Hepatocyte (in vitro differentiated cells): ENCODE results near the gene COPE. TPM values are rescaled to one million over a fixed set of nuclear protein-coding genes. Genes with fewer than 3 reads are reported as not detected.

ENCODE experiments used
- DNase-seq: peaks from one replicate; pipeline ENCODE4 v3.0.0-alpha.2; 2016; ENCODE audit warnings: low spot score
- H2AFZ ChIP-seq: fragments of 200-600 bp; sonication (generic); 2 replicates; pipeline ENCODE4 v1.6.0; 2016; ENCODE audit warnings: antibody characterized with exemption, mild to moderate bottlenecking
- H3K27ac ChIP-seq: fragments of 200-600 bp; sonication (generic); 2 replicates; pipeline ENCODE4 v1.5.1; 2016; ENCODE audit warnings: mild to moderate bottlenecking
- H3K27me3 ChIP-seq: fragments of 200-600 bp; sonication (generic); 2 replicates; pipeline ENCODE4 v1.6.1; 2016
- H3K36me3 ChIP-seq: fragments of 200-600 bp; sonication (generic); replicated peaks from 2 replicates; pipeline ENCODE4 v1.5.1; 2016; ENCODE audit warnings: low read depth; ENCODE audit not compliant: insufficient read depth
- H3K4me1 ChIP-seq: fragments of 200-600 bp; sonication (generic); 2 replicates; pipeline ENCODE4 v1.5.1; 2016; ENCODE audit warnings: mild to moderate bottlenecking, moderate library complexity; ENCODE audit not compliant: insufficient read depth
- H3K4me2 ChIP-seq: fragments of 200-600 bp; sonication (generic); 2 replicates; pipeline ENCODE4 v1.6.0; 2016
- H3K4me3 ChIP-seq: fragments of 200-600 bp; sonication (generic); 2 replicates; pipeline ENCODE4 v1.5.1; 2016; ENCODE audit warnings: mild to moderate bottlenecking
- H3K79me2 ChIP-seq: fragments of 200-600 bp; sonication (generic); 2 replicates; pipeline ENCODE4 v1.6.0; 2017; ENCODE audit warnings: mild to moderate bottlenecking
- H3K9me2 ChIP-seq: fragments of 200-600 bp; sonication (generic); replicated peaks from 2 replicates; pipeline ENCODE4 v1.6.0; 2017; ENCODE audit warnings: mild to moderate bottlenecking; ENCODE audit not compliant: insufficient read depth
- H3K9me3 ChIP-seq: fragments of 200-600 bp; sonication (generic); 2 replicates; pipeline ENCODE4 v1.5.1; 2016; ENCODE audit warnings: low read depth, mild to moderate bottlenecking
- H4K20me1 ChIP-seq: fragments of 200-600 bp; sonication (generic); 2 replicates; pipeline ENCODE4 v1.6.0; 2016; ENCODE audit warnings: mild to moderate bottlenecking; ENCODE audit not compliant: insufficient read depth, poor library complexity, severe bottlenecking
- CTCF ChIP-seq: fragments of 200-600 bp; sonication (generic); IDR thresholded peaks from 2 replicates; pipeline ENCODE4 v1.5.1; 2016; ENCODE audit warnings: antibody characterized with exemption, mild to moderate bottlenecking; ENCODE audit not compliant: poor library complexity
- EZH2 ChIP-seq: fragments of 200-600 bp; sonication (generic); IDR thresholded peaks from 2 replicates; pipeline ENCODE4 v1.6.1; 2016; ENCODE audit warnings: antibody characterized with exemption, mild to moderate bottlenecking, borderline replicate concordance
- EZH2phosphoT487 ChIP-seq: fragments of 200-600 bp; sonication (generic); IDR thresholded peaks from one replicate; pipeline ENCODE4 v1.6.1; 2018; ENCODE audit warnings: antibody characterized with exemption, mild to moderate bottlenecking, low read depth, moderate library complexity; ENCODE audit not compliant: unreplicated experiment, severe bottlenecking
- WGBS: methylation state at CpG from one replicate; pipeline ENCODE4 v1.1.6; 2016; ENCODE audit warnings: low lambda C conversion rate; ENCODE audit errors: missing lambda C conversion rate; 5-methylcytosine and 5-hydroxymethylcytosine counted together
- polyA plus RNA-seq: library from polyadenylated mRNA; unstranded; fragments of >200 nt; fragmentation: Nextera tagmentation; extraction: Ambion mirVana; gene quantifications from 2 replicates; pipeline ENCODE4 v1.2.1, GENCODE V29; 2016
- total RNA-seq: library from RNA; depleted of rRNA; stranded (reverse); fragments of >200 nt; gene quantifications from 2 replicates; pipeline ENCODE4 v1.2.3, GENCODE V29; 2014

The COPE gene
- total RNA-seq (222 and 228 TPM in 2 replicates), polyA plus RNA-seq (397 and 413 TPM in 2 replicates)

- Histone ChIP-seq H3K79me2 (peaks cover 60% of the 10 kb centered on the region), H3K27ac (peak within 1 kb of the TSS; percentile 87), H2AFZ (peak within 1 kb of the TSS; percentile 15), H3K9me2 (no peaks in the 10 kb centered on the region), H3K4me2 (peak within 1 kb of the TSS; percentile 92), H3K27me3 (no peaks in the 10 kb centered on the region), H4K20me1 (peaks cover 11% of the 10 kb centered on the region), H3K4me1 (peaks cover 11% of the 10 kb centered on the region), H3K36me3 (no peaks in the 10 kb centered on the region), H3K4me3 (peak within 1 kb of the TSS; percentile 47), H3K9me3 (no peaks in the 10 kb centered on the region)
- TF ChIP-seq EZH2, result no peak
- TF ChIP-seq CTCF, result no peak
- no peak for TF ChIP-seq EZH2phosphoT487
- WGBS, result 2% methylated on average over 67 of the region's 72 CpGs
- DNase-seq, result peak; percentile 99
Measured at GRCh38 chr19:18919086-18919899, at the start of gene COPE, which contains the start of gene DDX49. COPE (minus strand) TSS chr19:18919387; CDS start chr19:18919348, 39 bp downstream. DDX49 (plus strand) TSS chr19:18919715; CDS start chr19:18919742, 27 bp downstream.

GRCh38 chr19:18967358-18968146, 48.4 kb upstream of the COPE start:
- WGBS, result 78% methylated on average over 11 of the region's 11 CpGs
- H3K79me2 ChIP-seq, result no peaks in the 10 kb centered on the region
- no peaks in the 10 kb centered on the region for H3K9me3 ChIP-seq
- TF ChIP-seq EZH2phosphoT487 (no peak), EZH2 (no peak), CTCF (no peak)
- no peaks in the 10 kb centered on the region for H3K9me2 ChIP-seq
- no peaks in the 10 kb centered on the region for H3K27me3 ChIP-seq
- no peak overlapping the region for H3K27ac ChIP-seq
- no peaks in the 10 kb centered on the region for H3K4me1 ChIP-seq
- peak; percentile 34 for DNase-seq
- no peak overlapping the region for H3K4me2 ChIP-seq
- no peak overlapping the region for H3K4me3 ChIP-seq
- no peaks in the 10 kb centered on the region for H4K20me1 ChIP-seq
- H2AFZ ChIP-seq, result no peak overlapping the region
- no peaks in the 10 kb centered on the region for H3K36me3 ChIP-seq

DNA sequence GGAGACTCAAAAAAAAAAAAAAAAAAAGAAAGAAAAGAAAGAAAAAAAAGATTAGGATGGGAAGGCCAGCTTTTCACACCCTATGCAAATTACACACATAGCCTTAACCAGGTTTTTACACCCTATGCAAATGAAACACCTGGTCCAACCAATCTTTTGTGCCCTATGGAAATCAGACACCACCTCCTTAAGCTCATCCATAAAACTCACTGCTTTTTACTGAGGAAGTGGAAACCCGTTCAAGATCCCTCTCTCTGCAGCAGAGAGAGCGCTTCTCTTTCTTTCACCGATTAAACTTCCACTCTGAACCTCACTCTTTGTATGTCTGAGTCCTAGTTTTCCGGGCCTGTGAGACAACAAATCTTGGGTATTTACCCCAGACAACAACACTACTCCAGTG, 47.1 kb upstream of the COPE start:
- no peaks in the 10 kb centered on the region for H3K36me3 ChIP-seq
- H3K9me2 ChIP-seq, result no peaks in the 10 kb centered on the region
- H3K9me3 ChIP-seq, result no peaks in the 10 kb centered on the region
- WGBS, result 56% methylated on average over 4 of the region's 4 CpGs
- H3K4me3 ChIP-seq, result no peak overlapping the region
- no peaks in the 10 kb centered on the region for H4K20me1 ChIP-seq
- no peak overlapping the region for H2AFZ ChIP-seq
- H3K79me2 ChIP-seq, result no peaks in the 10 kb centered on the region
- DNase-seq, result no peak
- no peak overlapping the region for H3K4me2 ChIP-seq
- TF ChIP-seq EZH2 (no peak), CTCF (no peak), EZH2phosphoT487 (no peak)
- no peaks in the 10 kb centered on the region for H3K4me1 ChIP-seq
- peaks cover 7% of the 10 kb centered on the region for H3K27me3 ChIP-seq
- no peak overlapping the region for H3K27ac ChIP-seq
